GM18861 (cell line): ENCODE measurements around the gene TENM4.
"Not testable (repeated sequence)": the region's sequence is repeated elsewhere in the genome, so short reads cannot be mapped to it uniquely, and the experiment has no call there.

ENCODE experiments used
- ATAC-seq: cut with Tn5 transposase; IDR thresholded peaks from one replicate; pipeline ENCODE4 v1.9.1; 2021; ENCODE audit not compliant: unreplicated experiment

Gene TENM4

GRCh38 chr11:78653294-78653909 is 787.4 kb downstream of the TENM4 start:
- no peak for ATAC-seq

GRCh38 chr11:78652843-78653239 is 788.0 kb downstream of the TENM4 start:
- ATAC-seq, result no peak

- ATAC-seq, result no peak
Measured at GRCh38 chr11:78651923-78652842, 788.6 kb downstream of the TENM4 start.

GRCh38 chr11:78651136-78651775 is 789.6 kb downstream of the TENM4 start:
- no peak for ATAC-seq

- no peak for ATAC-seq
Measured at GRCh38 chr11:78649361-78650215, 791.2 kb downstream of the TENM4 start.

- ATAC-seq, result no peak
Measured at GRCh38 chr11:78647986-78648875, 792.6 kb downstream of the TENM4 start.

- no peak for ATAC-seq
Measured at GRCh38 chr11:78647266-78647915, 793.4 kb downstream of the TENM4 start.

GRCh38 chr11:78646564-78647185 is 794.2 kb downstream of the TENM4 start:
- ATAC-seq, result no peak

GRCh38 chr11:78645226-78646202 is 795.3 kb downstream of the TENM4 start:
- ATAC-seq, result peak; percentile 71

GRCh38 chr11:78643676-78644056 is 797.2 kb downstream of the TENM4 start:
- ATAC-seq, result no peak

- ATAC-seq, result no peak
Measured at GRCh38 chr11:78642979-78643675, 797.7 kb downstream of the TENM4 start.

- ATAC-seq, result no peak
Measured at GRCh38 chr11:78641541-78641940, 799.3 kb downstream of the TENM4 start.

GRCh38 chr11:78638704-78639380 is 802.0 kb downstream of the TENM4 start:
- ATAC-seq, result no peak

GRCh38 chr11:78637527-78637926 is 803.3 kb downstream of the TENM4 start:
- ATAC-seq, result not testable (repeated sequence)

- ATAC-seq, result no peak
Measured at GRCh38 chr11:78635814-78636506, 804.9 kb downstream of the TENM4 start.
